Mucosa of rectum (tissue), 2 donors: ENCODE measurements around the gene SYNGR1.

Experiments
- H3K27ac ChIP-seq, 2 donors: one replicate each; pipeline ENCODE4 v1.7.0; 2013; ENCODE audit warnings: inconsistent platforms in 2 of 2, low read depth in 2 of 2, low read length in 2 of 2
- H3K27me3 ChIP-seq, 2 donors: one replicate each; pipeline ENCODE4 v1.7.0; 2013; ENCODE audit warnings: low read length in 2 of 2; ENCODE audit not compliant: control insufficient read depth in 2 of 2, insufficient read depth in 2 of 2
- H3K36me3 ChIP-seq, 2 donors: one replicate each; pipeline ENCODE4 v1.7.0; 2013; ENCODE audit warnings: low read length in 2 of 2; ENCODE audit not compliant: control insufficient read depth in 2 of 2, insufficient read depth in 2 of 2
- H3K4me1 ChIP-seq, 2 donors: one replicate each; pipeline ENCODE4 v1.7.0; 2013; ENCODE audit warnings: low read length in 2 of 2, mild to moderate bottlenecking in 1 of 2; ENCODE audit not compliant: control insufficient read depth in 2 of 2, insufficient read depth in 2 of 2
- H3K4me3 ChIP-seq, 2 donors: one replicate each; pipeline ENCODE4 v1.7.0; 2013; ENCODE audit warnings: low read length in 2 of 2
- H3K9ac ChIP-seq, 2 donors: one replicate each; pipeline ENCODE4 v1.7.0; 2013; ENCODE audit warnings: low read length in 2 of 2, low read depth in 1 of 2, mild to moderate bottlenecking in 1 of 2
- H3K9me3 ChIP-seq, 2 donors: one replicate each; pipeline ENCODE4 v1.7.0; 2013; ENCODE audit warnings: low read length in 2 of 2; ENCODE audit not compliant: control insufficient read depth in 2 of 2
- donor health status: healthy.
- donor health status: Normal muscosa, but diverticular disease.

The SYNGR1 gene

DNA sequence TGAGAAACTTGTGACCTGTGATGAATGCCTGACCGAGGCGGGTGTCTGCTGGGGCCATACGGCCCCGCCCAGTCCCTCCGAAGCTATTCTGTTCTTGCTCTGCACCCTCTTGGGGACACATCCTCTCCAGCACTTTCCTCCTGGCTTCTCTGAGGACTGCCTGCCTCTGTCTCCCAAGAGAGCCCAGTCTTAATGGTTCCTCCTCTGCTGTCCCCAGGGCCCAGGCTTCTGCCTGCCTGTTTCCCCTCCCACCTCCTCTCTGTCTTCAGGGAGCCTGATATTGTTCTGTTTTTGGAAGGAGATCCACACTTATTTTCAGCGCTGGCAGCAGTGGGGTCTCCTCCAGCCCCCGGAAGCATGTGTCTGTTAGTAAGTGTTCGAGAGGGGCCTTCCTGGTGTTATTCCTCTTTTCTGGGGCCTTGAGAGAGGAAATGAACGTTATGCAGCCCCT is 18.7 kb downstream of the SYNGR1 start:
- Histone ChIP-seq H3K27ac (no peak overlapping the region), H3K9me3 (no peaks in the 10 kb centered on the region)

GRCh38 chr22:39369186-39369585 is 19.4 kb downstream of the SYNGR1 start:
- no peaks in the 10 kb centered on the region for H3K4me1 ChIP-seq
- no peak overlapping the region for H3K27ac ChIP-seq
- no peaks in the 10 kb centered on the region for H3K27me3 ChIP-seq

More for the DNA sequence above, 18.7 kb downstream of the SYNGR1 start:
- H3K4me3 ChIP-seq = no peak overlapping the region
- H3K36me3 ChIP-seq = no peaks in the 10 kb centered on the region
- H3K27me3 ChIP-seq = no peaks in the 10 kb centered on the region
- peaks cover 0 to 4% of the 10 kb centered on the region in 2 donors for H3K4me1 ChIP-seq
- H3K9ac ChIP-seq = no peak overlapping the region

GRCh38 chr22:39369586-39369985 is 19.8 kb downstream of the SYNGR1 start:
- Histone ChIP-seq H3K9me3 (no peaks in the 10 kb centered on the region), H3K9ac (no peak overlapping the region), H3K36me3 (no peaks in the 10 kb centered on the region), H3K27ac (no peak overlapping the region), H3K4me1 (no peaks in the 10 kb centered on the region), H3K27me3 (no peaks in the 10 kb centered on the region), H3K4me3 (no peak overlapping the region)

More at GRCh38 chr22:39369186-39369585, 19.4 kb downstream of the SYNGR1 start:
- H3K9ac ChIP-seq = no peak overlapping the region
- H3K9me3 ChIP-seq = no peaks in the 10 kb centered on the region
- H3K36me3 ChIP-seq = no peaks in the 10 kb centered on the region
- H3K4me3 ChIP-seq = no peak overlapping the region

- Histone ChIP-seq H3K27me3 (no peaks in the 10 kb centered on the region), H3K36me3 (no peaks in the 10 kb centered on the region), H3K27ac (no peak overlapping the region), H3K9ac (no peak overlapping the region), H3K4me1 (no peaks in the 10 kb centered on the region), H3K9me3 (no peaks in the 10 kb centered on the region), H3K4me3 (no peak overlapping the region)
These were observed 21.9 kb downstream of the SYNGR1 start for GRCh38 chr22:39371732-39372131.

- H3K36me3 ChIP-seq = no peaks in the 10 kb centered on the region
- H3K27ac ChIP-seq = no peak overlapping the region
- H3K9ac ChIP-seq = no peak overlapping the region
- no peak overlapping the region for H3K4me3 ChIP-seq
- no peaks in the 10 kb centered on the region for H3K4me1 ChIP-seq
- no peaks in the 10 kb centered on the region for H3K27me3 ChIP-seq
- no peaks in the 10 kb centered on the region for H3K9me3 ChIP-seq
These were observed 24.4 kb downstream of the SYNGR1 start for GRCh38 chr22:39374191-39374590.

GRCh38 chr22:39374801-39375200 is 25.0 kb downstream of the SYNGR1 start:
- no peak overlapping the region for H3K27ac ChIP-seq
- H3K36me3 ChIP-seq = no peaks in the 10 kb centered on the region

DNA sequence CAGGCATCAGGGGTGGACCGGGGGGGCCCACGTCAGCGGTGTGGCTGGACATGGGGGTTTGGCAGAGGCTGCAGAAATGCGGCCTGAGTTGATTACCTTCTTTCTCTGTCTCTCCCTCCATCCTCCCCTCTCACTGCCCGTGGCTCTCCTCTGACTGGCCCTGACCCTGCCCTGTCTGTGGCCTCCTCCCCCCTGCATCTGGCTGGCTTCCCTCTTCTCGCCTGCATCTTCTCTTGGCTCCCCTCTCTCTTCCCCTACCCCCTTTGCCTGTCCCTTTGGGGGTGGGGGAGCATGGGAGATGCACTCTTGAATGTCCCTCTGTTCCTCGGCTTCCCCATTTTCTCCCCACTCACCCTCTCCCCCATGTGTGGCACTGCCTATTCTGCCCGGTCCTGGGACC is 25.9 kb downstream of the SYNGR1 start:
- Histone ChIP-seq H3K4me1 (no peaks in the 10 kb centered on the region), H3K36me3 (no peaks in the 10 kb centered on the region), H3K27ac (no peak overlapping the region), H3K9me3 (no peaks in the 10 kb centered on the region), H3K9ac (no peak overlapping the region), H3K4me3 (no peak overlapping the region), H3K27me3 (no peaks in the 10 kb centered on the region)

More at GRCh38 chr22:39374801-39375200, 25.0 kb downstream of the SYNGR1 start:
- Histone ChIP-seq H3K27me3 (no peaks in the 10 kb centered on the region), H3K4me1 (no peaks in the 10 kb centered on the region), H3K9me3 (no peaks in the 10 kb centered on the region), H3K9ac (no peak overlapping the region), H3K4me3 (no peak overlapping the region)

GRCh38 chr22:39379756-39380730 is 30.3 kb downstream of the SYNGR1 start:
- no peaks in the 10 kb centered on the region for H3K9me3 ChIP-seq
- H3K27me3 ChIP-seq = peaks cover 3 to 4% of the 10 kb centered on the region in 2 donors
- H3K36me3 ChIP-seq = no peaks in the 10 kb centered on the region
- no peak overlapping the region for H3K27ac ChIP-seq
- H3K4me3 ChIP-seq = no peak overlapping the region
- H3K4me1 ChIP-seq = no peaks in the 10 kb centered on the region
- H3K9ac ChIP-seq = no peak overlapping the region

DNA sequence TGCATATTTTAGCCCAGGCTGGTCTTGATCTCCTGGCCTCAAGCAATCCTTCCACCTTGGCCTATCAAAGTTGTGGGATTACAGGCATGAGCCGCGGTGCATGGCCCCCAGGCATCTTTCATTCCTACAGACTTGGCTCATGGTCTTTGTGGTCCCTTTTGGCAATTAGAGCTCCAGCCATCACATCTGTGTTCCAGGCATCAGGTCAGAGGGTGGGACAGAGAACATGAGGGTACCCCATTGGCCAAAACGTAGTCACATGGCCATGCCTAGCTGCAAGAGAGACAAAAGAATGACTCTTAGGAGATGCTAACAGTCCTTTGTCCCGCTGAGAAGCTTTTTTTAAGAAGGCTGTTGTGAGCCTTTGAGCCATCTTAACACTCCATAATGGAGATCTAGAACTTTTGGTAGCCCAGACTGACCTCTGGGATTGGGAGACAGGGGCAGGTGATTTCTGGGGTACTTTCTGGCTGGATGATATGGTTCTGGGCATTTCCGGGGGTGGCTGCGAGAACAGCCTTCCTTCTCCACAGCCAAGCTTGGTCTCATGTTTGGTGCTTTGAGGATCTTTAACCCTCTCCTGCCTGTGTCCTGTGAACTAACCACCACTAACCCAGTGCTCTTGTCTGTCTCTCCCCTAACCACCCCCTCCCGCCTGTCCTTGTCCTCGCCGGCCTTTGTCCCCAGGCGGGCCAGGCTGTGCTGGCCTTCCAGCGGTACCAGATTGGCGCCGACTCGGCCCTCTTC is 31.4 kb downstream of the SYNGR1 start:
- Histone ChIP-seq H3K4me1 (no peaks in the 10 kb centered on the region), H3K36me3 (no peaks in the 10 kb centered on the region), H3K9ac (no peak overlapping the region), H3K9me3 (no peaks in the 10 kb centered on the region), H3K27ac (no peak overlapping the region), H3K27me3 (peaks cover 3 to 4% of the 10 kb centered on the region in 2 donors), H3K4me3 (no peak overlapping the region)

DNA sequence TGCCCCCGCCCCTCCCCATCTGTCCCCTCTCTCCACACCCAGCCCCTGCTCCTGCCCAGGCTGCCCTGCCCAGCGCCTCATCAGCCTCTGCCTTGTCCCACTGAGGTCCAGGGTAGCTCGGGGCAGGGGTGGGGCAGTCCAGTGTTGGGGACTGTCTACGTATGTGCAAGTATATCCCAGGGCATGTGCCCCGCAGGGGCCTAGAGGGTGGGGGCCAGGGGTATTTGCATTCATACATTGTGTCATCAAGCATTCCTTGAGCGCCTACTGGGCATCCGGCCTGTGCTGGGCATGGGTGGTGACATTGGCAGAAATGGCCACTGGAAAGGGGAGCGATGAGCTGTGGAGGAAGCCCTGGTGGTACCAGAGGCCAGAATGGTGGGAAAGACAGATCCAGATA is 32.1 kb downstream of the SYNGR1 start:
- H3K4me3 ChIP-seq = no peak overlapping the region
- H3K27me3 ChIP-seq = peaks cover 3 to 4% of the 10 kb centered on the region in 2 donors
- no peak overlapping the region for H3K9ac ChIP-seq

More for the DNA sequence above, 32.1 kb downstream of the SYNGR1 start:
- no peak overlapping the region for H3K27ac ChIP-seq
- no peaks in the 10 kb centered on the region for H3K4me1 ChIP-seq
- H3K9me3 ChIP-seq = no peaks in the 10 kb centered on the region
- no peaks in the 10 kb centered on the region for H3K36me3 ChIP-seq
